WTC11 (cell line): Measurements from ENCODE around the gene PLA2G4F. TPM values are rescaled to one million over a fixed set of nuclear protein-coding genes. Genes with fewer than 3 reads are reported as not detected.

Source experiments
- ATAC-seq: fragments of 200-7000 bp; cut with Tn5 transposase; 2 replicates; pipeline ENCODE4 v1.10.0; 2021; ENCODE audit warnings: mild to moderate bottlenecking, moderate library complexity
- CTCF ChIA-PET: fragments of 300-600 bp; sonication (Branson Sonifier 250); formaldehyde crosslinking; loops from one replicate; lab custom pipeline; 2021; ENCODE audit warnings: antibody characterized with exemption; lab: Charles Lee
- POLR2A ChIA-PET: fragments of 350-600 bp; sonication (Branson Sonifier 250); formaldehyde crosslinking; loops from one replicate; lab custom pipeline; 2021; ENCODE audit warnings: antibody characterized with exemption; lab: Charles Lee
- DNase-seq: peaks from one replicate; pipeline ENCODE4 v3.0.0; 2021; ENCODE audit warnings: low spot score
- H3K27ac Mint-ChIP-seq: 2 replicates; pipeline ENCODE4 v1.8.0; 2021; ENCODE audit warnings: mixed read lengths
- H3K27me3 Mint-ChIP-seq: 2 replicates; pipeline ENCODE4 v1.8.0; 2021; ENCODE audit warnings: low read depth, mild to moderate bottlenecking, moderate library complexity, mixed read lengths
- H3K36me3 Mint-ChIP-seq: 2 replicates; pipeline ENCODE4 v1.8.0; 2021; ENCODE audit warnings: mixed read lengths
- H3K4me1 Mint-ChIP-seq: 2 replicates; pipeline ENCODE4 v1.8.0; 2022; ENCODE audit warnings: mixed read lengths
- H3K4me3 Mint-ChIP-seq: 2 replicates; pipeline ENCODE4 v1.8.0; 2021; ENCODE audit warnings: mild to moderate bottlenecking, moderate library complexity, mixed read lengths
- H3K9me3 Mint-ChIP-seq: 2 replicates; pipeline ENCODE4 v1.8.0; 2021; ENCODE audit warnings: mixed read lengths
- EMX1 ChIP-seq: fragments of 250-450 bp; sonication (Bioruptor Pico); IDR thresholded peaks from 2 replicates; pipeline ENCODE4 v1.8.0; 2021; ENCODE audit warnings: mild to moderate bottlenecking
- JAZF1 ChIP-seq: fragments of 250-450 bp; sonication (Bioruptor Pico); IDR thresholded peaks from 2 replicates; pipeline ENCODE4 v1.9.0; 2021; ENCODE audit warnings: moderate library complexity, mild to moderate bottlenecking, inconsistent platforms
- NFATC4 ChIP-seq: fragments of 250-450 bp; sonication (Bioruptor Pico); IDR thresholded peaks from 2 replicates; pipeline ENCODE4 v1.9.0; 2021; ENCODE audit warnings: mild to moderate bottlenecking
- ZNF263 ChIP-seq: sonication (generic); formaldehyde crosslinking; IDR thresholded peaks from 2 replicates; pipeline ENCODE4 v1.8.1; 2022; ENCODE audit warnings: low read depth, mild to moderate bottlenecking, moderate library complexity, missing genetic modification reagents
- ZNF317 ChIP-seq: sonication (generic); formaldehyde crosslinking; IDR thresholded peaks from 2 replicates; pipeline ENCODE4 v1.8.1; 2023; ENCODE audit warnings: low read depth, mild to moderate bottlenecking, moderate library complexity, missing genetic modification reagents, borderline replicate concordance
- ZNF416 ChIP-seq: fragments of 250-450 bp; sonication (Bioruptor Pico); IDR thresholded peaks from 2 replicates; pipeline ENCODE4 v1.9.0; 2021; ENCODE audit warnings: mild to moderate bottlenecking, inconsistent platforms
- total RNA-seq: library from RNA; stranded (reverse); gene quantifications from 3 replicates; pipeline ENCODE4 v1.2.3, GENCODE V29; 2021
- TF ChIP-seq, protein P1 (sequence below): sonication (generic); formaldehyde crosslinking; IDR thresholded peaks from 2 replicates; pipeline ENCODE4 v1.8.0; 2023; ENCODE audit warnings: mild to moderate bottlenecking, missing genetic modification reagents
- TF ChIP-seq, protein P2 (sequence below): fragments of 200-600 bp; IDR thresholded peaks from 2 replicates; pipeline ENCODE4 v1.8.0; 2022; ENCODE audit warnings: antibody characterized with exemption
- TF ChIP-seq, protein P3 (sequence below): sonication (generic); formaldehyde crosslinking; conservative IDR thresholded peaks from 2 replicates; pipeline ENCODE4 v1.8.1; 2023; ENCODE audit warnings: mild to moderate bottlenecking, low read depth, missing genetic modification reagents, moderate library complexity
- TF ChIP-seq, protein P4 (sequence below): sonication (generic); formaldehyde crosslinking; IDR thresholded peaks from 2 replicates; pipeline ENCODE4 v1.8.1; 2023; ENCODE audit warnings: mild to moderate bottlenecking, moderate library complexity, missing genetic modification reagents
- TF ChIP-seq, protein P5 (sequence below): sonication (generic); formaldehyde crosslinking; IDR thresholded peaks from 2 replicates; pipeline ENCODE4 v1.8.1; 2022; ENCODE audit warnings: missing genetic modification reagents, borderline replicate concordance
- TF ChIP-seq, protein P6 (sequence below): sonication (generic); formaldehyde crosslinking; IDR thresholded peaks from 2 replicates; pipeline ENCODE4 v1.8.0; 2022; ENCODE audit warnings: mild to moderate bottlenecking, missing genetic modification reagents
- TF ChIP-seq, protein P7 (sequence below): sonication (generic); formaldehyde crosslinking; IDR thresholded peaks from 2 replicates; pipeline ENCODE4 v1.8.1; 2023; ENCODE audit warnings: mild to moderate bottlenecking, missing genetic modification reagents
- TF ChIP-seq, protein P8 (sequence below): fragments of 250-450 bp; sonication (Bioruptor Pico); IDR thresholded peaks from 2 replicates; pipeline ENCODE4 v2.1.2; 2022; ENCODE audit warnings: mild to moderate bottlenecking, moderate library complexity

The PLA2G4F gene
- total RNA-seq, 1 experiment from 2014 or later, result 0.11 TPM

DNA sequence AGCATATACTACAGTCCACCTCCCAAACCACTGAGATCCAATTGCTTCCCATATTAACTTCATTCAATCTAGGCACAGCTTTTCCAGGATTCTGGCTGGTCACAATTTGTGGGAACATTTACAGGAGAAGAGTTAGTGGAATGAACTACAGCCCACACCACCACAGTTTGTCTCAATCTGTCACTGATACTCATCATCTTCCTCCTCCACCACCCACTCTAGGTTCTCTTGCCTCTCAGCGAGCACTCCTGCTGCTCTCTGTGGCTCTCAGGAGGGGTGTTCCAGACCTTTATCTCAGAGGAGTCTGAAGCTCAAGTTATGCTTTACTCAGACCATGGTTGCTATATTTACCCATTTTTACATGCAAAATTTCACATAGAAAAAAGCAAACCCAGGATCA, 36.2 kb downstream of the PLA2G4F start:
- peaks cover 9% of the 10 kb centered on the region for H3K36me3 Mint-ChIP-seq
- DNase-seq (no peak), ATAC-seq (no peak)
- H3K4me3 Mint-ChIP-seq, result no peak overlapping the region
- H3K9me3 Mint-ChIP-seq, result peaks cover 15% of the 10 kb centered on the region
- TF ChIP-seq, protein P1, sequence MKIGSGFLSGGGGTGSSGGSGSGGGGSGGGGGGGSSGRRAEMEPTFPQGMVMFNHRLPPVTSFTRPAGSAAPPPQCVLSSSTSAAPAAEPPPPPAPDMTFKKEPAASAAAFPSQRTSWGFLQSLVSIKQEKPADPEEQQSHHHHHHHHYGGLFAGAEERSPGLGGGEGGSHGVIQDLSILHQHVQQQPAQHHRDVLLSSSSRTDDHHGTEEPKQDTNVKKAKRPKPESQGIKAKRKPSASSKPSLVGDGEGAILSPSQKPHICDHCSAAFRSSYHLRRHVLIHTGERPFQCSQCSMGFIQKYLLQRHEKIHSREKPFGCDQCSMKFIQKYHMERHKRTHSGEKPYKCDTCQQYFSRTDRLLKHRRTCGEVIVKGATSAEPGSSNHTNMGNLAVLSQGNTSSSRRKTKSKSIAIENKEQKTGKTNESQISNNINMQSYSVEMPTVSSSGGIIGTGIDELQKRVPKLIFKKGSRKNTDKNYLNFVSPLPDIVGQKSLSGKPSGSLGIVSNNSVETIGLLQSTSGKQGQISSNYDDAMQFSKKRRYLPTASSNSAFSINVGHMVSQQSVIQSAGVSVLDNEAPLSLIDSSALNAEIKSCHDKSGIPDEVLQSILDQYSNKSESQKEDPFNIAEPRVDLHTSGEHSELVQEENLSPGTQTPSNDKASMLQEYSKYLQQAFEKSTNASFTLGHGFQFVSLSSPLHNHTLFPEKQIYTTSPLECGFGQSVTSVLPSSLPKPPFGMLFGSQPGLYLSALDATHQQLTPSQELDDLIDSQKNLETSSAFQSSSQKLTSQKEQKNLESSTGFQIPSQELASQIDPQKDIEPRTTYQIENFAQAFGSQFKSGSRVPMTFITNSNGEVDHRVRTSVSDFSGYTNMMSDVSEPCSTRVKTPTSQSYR (CRISPR knock-in tag), result no peak
- TF ChIP-seq, protein P2, sequence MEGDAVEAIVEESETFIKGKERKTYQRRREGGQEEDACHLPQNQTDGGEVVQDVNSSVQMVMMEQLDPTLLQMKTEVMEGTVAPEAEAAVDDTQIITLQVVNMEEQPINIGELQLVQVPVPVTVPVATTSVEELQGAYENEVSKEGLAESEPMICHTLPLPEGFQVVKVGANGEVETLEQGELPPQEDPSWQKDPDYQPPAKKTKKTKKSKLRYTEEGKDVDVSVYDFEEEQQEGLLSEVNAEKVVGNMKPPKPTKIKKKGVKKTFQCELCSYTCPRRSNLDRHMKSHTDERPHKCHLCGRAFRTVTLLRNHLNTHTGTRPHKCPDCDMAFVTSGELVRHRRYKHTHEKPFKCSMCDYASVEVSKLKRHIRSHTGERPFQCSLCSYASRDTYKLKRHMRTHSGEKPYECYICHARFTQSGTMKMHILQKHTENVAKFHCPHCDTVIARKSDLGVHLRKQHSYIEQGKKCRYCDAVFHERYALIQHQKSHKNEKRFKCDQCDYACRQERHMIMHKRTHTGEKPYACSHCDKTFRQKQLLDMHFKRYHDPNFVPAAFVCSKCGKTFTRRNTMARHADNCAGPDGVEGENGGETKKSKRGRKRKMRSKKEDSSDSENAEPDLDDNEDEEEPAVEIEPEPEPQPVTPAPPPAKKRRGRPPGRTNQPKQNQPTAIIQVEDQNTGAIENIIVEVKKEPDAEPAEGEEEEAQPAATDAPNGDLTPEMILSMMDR, result no peak
- TF ChIP-seq, protein P3, sequence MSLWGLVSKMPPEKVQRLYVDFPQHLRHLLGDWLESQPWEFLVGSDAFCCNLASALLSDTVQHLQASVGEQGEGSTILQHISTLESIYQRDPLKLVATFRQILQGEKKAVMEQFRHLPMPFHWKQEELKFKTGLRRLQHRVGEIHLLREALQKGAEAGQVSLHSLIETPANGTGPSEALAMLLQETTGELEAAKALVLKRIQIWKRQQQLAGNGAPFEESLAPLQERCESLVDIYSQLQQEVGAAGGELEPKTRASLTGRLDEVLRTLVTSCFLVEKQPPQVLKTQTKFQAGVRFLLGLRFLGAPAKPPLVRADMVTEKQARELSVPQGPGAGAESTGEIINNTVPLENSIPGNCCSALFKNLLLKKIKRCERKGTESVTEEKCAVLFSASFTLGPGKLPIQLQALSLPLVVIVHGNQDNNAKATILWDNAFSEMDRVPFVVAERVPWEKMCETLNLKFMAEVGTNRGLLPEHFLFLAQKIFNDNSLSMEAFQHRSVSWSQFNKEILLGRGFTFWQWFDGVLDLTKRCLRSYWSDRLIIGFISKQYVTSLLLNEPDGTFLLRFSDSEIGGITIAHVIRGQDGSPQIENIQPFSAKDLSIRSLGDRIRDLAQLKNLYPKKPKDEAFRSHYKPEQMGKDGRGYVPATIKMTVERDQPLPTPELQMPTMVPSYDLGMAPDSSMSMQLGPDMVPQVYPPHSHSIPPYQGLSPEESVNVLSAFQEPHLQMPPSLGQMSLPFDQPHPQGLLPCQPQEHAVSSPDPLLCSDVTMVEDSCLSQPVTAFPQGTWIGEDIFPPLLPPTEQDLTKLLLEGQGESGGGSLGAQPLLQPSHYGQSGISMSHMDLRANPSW, result no peak
- TF ChIP-seq, protein P4, sequence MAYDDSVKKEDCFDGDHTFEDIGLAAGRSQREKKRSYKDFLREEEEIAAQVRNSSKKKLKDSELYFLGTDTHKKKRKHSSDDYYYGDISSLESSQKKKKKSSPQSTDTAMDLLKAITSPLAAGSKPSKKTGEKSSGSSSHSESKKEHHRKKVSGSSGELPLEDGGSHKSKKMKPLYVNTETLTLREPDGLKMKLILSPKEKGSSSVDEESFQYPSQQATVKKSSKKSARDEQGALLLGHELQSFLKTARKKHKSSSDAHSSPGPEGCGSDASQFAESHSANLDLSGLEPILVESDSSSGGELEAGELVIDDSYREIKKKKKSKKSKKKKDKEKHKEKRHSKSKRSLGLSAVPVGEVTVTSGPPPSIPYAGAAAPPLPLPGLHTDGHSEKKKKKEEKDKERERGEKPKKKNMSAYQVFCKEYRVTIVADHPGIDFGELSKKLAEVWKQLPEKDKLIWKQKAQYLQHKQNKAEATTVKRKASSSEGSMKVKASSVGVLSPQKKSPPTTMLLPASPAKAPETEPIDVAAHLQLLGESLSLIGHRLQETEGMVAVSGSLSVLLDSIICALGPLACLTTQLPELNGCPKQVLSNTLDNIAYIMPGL, result no peak
- TF ChIP-seq EMX1 (no peak), ZNF317 (CRISPR knock-in tag) (no peak), ZNF263 (CRISPR knock-in tag) (no peak), ZNF416 (CRISPR knock-in tag) (no peak), JAZF1 (CRISPR knock-in tag) (no peak), NFATC4 (CRISPR knock-in tag) (no peak)
- TF ChIP-seq, protein P5, sequence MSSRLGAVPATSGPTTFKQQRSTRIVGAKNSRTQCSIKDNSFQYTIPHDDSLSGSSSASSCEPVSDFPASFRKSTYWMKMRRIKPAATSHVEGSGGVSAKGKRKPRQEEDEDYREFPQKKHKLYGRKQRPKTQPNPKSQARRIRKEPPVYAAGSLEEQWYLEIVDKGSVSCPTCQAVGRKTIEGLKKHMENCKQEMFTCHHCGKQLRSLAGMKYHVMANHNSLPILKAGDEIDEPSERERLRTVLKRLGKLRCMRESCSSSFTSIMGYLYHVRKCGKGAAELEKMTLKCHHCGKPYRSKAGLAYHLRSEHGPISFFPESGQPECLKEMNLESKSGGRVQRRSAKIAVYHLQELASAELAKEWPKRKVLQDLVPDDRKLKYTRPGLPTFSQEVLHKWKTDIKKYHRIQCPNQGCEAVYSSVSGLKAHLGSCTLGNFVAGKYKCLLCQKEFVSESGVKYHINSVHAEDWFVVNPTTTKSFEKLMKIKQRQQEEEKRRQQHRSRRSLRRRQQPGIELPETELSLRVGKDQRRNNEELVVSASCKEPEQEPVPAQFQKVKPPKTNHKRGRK (CRISPR knock-in tag), result no peak
- TF ChIP-seq, protein P6, sequence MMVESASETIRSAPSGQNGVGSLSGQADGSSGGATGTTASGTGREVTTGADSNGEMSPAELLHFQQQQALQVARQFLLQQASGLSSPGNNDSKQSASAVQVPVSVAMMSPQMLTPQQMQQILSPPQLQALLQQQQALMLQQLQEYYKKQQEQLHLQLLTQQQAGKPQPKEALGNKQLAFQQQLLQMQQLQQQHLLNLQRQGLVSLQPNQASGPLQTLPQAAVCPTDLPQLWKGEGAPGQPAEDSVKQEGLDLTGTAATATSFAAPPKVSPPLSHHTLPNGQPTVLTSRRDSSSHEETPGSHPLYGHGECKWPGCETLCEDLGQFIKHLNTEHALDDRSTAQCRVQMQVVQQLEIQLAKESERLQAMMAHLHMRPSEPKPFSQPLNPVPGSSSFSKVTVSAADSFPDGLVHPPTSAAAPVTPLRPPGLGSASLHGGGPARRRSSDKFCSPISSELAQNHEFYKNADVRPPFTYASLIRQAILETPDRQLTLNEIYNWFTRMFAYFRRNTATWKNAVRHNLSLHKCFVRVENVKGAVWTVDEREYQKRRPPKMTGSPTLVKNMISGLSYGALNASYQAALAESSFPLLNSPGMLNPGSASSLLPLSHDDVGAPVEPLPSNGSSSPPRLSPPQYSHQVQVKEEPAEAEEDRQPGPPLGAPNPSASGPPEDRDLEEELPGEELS, result no peak
- TF ChIP-seq, protein P7, sequence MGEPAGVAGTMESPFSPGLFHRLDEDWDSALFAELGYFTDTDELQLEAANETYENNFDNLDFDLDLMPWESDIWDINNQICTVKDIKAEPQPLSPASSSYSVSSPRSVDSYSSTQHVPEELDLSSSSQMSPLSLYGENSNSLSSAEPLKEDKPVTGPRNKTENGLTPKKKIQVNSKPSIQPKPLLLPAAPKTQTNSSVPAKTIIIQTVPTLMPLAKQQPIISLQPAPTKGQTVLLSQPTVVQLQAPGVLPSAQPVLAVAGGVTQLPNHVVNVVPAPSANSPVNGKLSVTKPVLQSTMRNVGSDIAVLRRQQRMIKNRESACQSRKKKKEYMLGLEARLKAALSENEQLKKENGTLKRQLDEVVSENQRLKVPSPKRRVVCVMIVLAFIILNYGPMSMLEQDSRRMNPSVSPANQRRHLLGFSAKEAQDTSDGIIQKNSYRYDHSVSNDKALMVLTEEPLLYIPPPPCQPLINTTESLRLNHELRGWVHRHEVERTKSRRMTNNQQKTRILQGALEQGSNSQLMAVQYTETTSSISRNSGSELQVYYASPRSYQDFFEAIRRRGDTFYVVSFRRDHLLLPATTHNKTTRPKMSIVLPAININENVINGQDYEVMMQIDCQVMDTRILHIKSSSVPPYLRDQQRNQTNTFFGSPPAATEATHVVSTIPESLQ (CRISPR knock-in tag), result no peak
- TF ChIP-seq, protein P8, sequence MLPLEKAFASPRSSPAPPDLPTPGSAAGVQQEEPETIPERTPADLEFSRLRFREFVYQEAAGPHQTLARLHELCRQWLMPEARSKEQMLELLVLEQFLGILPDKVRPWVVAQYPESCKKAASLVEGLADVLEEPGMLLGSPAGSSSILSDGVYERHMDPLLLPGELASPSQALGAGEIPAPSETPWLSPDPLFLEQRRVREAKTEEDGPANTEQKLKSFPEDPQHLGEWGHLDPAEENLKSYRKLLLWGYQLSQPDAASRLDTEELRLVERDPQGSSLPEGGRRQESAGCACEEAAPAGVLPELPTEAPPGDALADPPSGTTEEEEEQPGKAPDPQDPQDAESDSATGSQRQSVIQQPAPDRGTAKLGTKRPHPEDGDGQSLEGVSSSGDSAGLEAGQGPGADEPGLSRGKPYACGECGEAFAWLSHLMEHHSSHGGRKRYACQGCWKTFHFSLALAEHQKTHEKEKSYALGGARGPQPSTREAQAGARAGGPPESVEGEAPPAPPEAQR (CRISPR knock-in tag), result no peak
- H3K27me3 Mint-ChIP-seq, result peaks cover 4% of the 10 kb centered on the region; the same call in 1 of the 2 replicates
- peaks cover 13% of the 10 kb centered on the region for H3K4me1 Mint-ChIP-seq
- ChIA-PET CTCF (interaction anchor here (1.4 to 3.6 kb wide), 4 partner anchors 12 to 36 kb away, joined by 4 to 32 read pairs (median 5); no protein-coding TSS in a partner anchor), POLR2A (no interaction called here)
- H3K27ac Mint-ChIP-seq, result no peak overlapping the region
